Neural crest cell (in vitro differentiated cells): ENCODE measurements around the gene OR9K2. TPM values are rescaled to one million over a fixed set of nuclear protein-coding genes. Genes with fewer than 3 reads are reported as not detected.

ENCODE experiments used
- DNase-seq: peaks from one replicate; pipeline ENCODE4 v3.0.0; 2021; ENCODE audit warnings: low read depth, mixed read lengths, low spot score
- H3K27ac Mint-ChIP-seq: one replicate; pipeline ENCODE4 v1.8.0; 2021; ENCODE audit warnings: mild to moderate bottlenecking, mixed read lengths; ENCODE audit not compliant: unreplicated experiment
- H3K27me3 Mint-ChIP-seq: 2 replicates; pipeline ENCODE4 v1.8.0; 2021; ENCODE audit warnings: low read depth, mild to moderate bottlenecking, mixed read lengths
- H3K36me3 Mint-ChIP-seq: 2 replicates; pipeline ENCODE4 v1.8.0; 2021; ENCODE audit warnings: low read depth, mild to moderate bottlenecking, mixed read lengths
- H3K4me1 Mint-ChIP-seq: 2 replicates; pipeline ENCODE4 v1.8.0; 2021; ENCODE audit warnings: mixed read lengths
- H3K4me3 Mint-ChIP-seq: one replicate; pipeline ENCODE4 v1.8.0; 2021; ENCODE audit warnings: mild to moderate bottlenecking, mixed read lengths
- H3K9me3 Mint-ChIP-seq: 2 replicates; pipeline ENCODE4 v1.8.0; 2021; ENCODE audit warnings: mixed read lengths
- CTCF ChIP-seq: fragments of 200-600 bp; sonication (generic); conservative IDR thresholded peaks from 2 replicates; pipeline ENCODE4 v1.5.0; 2021; ENCODE audit warnings: antibody characterized with exemption, mild to moderate bottlenecking
- total RNA-seq: library from RNA; stranded (reverse); gene quantifications from 2 replicates; pipeline ENCODE4 v1.2.1, GENCODE V29; 2021

Gene OR9K2
- total RNA-seq, 1 donor from 2014 or later = not detected

GRCh38 chr12:55173456-55173855 lies 47.2 kb downstream of the OR9K2 start:
- DNase-seq = no peak
- no peak for TF ChIP-seq CTCF
- H3K9me3 Mint-ChIP-seq = peaks cover 3% of the 10 kb centered on the region
- no peaks in the 10 kb centered on the region for H3K27me3 Mint-ChIP-seq
- H3K27ac Mint-ChIP-seq = no peak overlapping the region
- H3K4me3 Mint-ChIP-seq = no peak overlapping the region
- H3K36me3 Mint-ChIP-seq = no peaks in the 10 kb centered on the region
- H3K4me1 Mint-ChIP-seq = peaks cover 4% of the 10 kb centered on the region

Other genes starting within 250 kb of the OR9K2 start
- not detected in 2 replicates for gene TESPA1, start 141.6 kb upstream of the OR9K2 start, total RNA-seq
- gene NEUROD4, start 106.4 kb upstream of the OR9K2 start, total RNA-seq = 6.9 and 7.3 TPM in 2 replicates
- not detected in 2 replicates for gene OR10A7, start 94.6 kb downstream of the OR9K2 start, total RNA-seq
- not detected in 2 replicates for gene OR6C74, start 118.2 kb downstream of the OR9K2 start, total RNA-seq
- not detected in 2 replicates for gene OR6C6, start 170.2 kb downstream of the OR9K2 start, total RNA-seq
- not detected in 2 replicates for gene OR6C1, start 187.9 kb downstream of the OR9K2 start, total RNA-seq
- gene OR6C3, start 204.3 kb downstream of the OR9K2 start, total RNA-seq = not detected in 2 replicates
- gene OR6C75, start 236.6 kb downstream of the OR9K2 start, total RNA-seq = not detected in 2 replicates